A673 (cell line): ENCODE data around the gene C3orf20. TPM values are rescaled to one million over a fixed set of nuclear protein-coding genes. Genes with fewer than 3 reads are reported as not detected.

ENCODE experiments used
- BruUV-seq: library from RNA; stranded (reverse); fragments of 400-500 nt; replicated peaks from 2 replicates; lab custom pipeline; 2021; lab: Mats Ljungman, UMichigan
- CTCF ChIA-PET: fragments of 300-600 bp; sonication (Branson Sonifier 250); formaldehyde crosslinking; loops from one replicate; lab custom pipeline; 2022; ENCODE audit warnings: antibody characterized with exemption; lab: Charles Lee
- POLR2A ChIA-PET: fragments of 300-600 bp; sonication (Branson Sonifier 250); formaldehyde crosslinking; loops from one replicate; lab custom pipeline; 2022; ENCODE audit warnings: antibody characterized with exemption; ENCODE audit not compliant: low non-redundant PET; lab: Charles Lee
- DNase-seq: peaks from one replicate; pipeline ENCODE4 v3.0.0-alpha.2; 2015; ENCODE audit warnings: low spot score
- H3K27ac ChIP-seq: fragments of 200-600 bp; sonication (generic); 2 replicates; pipeline ENCODE4 v1.5.1; 2016; ENCODE audit warnings: mixed run types, low read depth, mild to moderate bottlenecking, mixed read lengths, antibody characterized with exemption, low read length; ENCODE audit not compliant: poor library complexity, severe bottlenecking
- H3K27me3 ChIP-seq: fragments of 200-600 bp; sonication (generic); replicated peaks from 2 replicates; pipeline ENCODE4 v1.6.1; 2017; ENCODE audit warnings: mixed run types, low read depth, mild to moderate bottlenecking, mixed read lengths, antibody characterized with exemption, low read length; ENCODE audit not compliant: insufficient read depth, poor library complexity
- H3K36me3 ChIP-seq: fragments of 200-600 bp; sonication (generic); 2 replicates; pipeline ENCODE4 v1.6.1; 2016; ENCODE audit warnings: mixed run types, mild to moderate bottlenecking, mixed read lengths, antibody characterized with exemption, low read length; ENCODE audit not compliant: insufficient read depth, poor library complexity, severe bottlenecking
- H3K4me1 ChIP-seq: fragments of 200-600 bp; sonication (generic); 2 replicates; pipeline ENCODE4 v1.6.1; 2017; ENCODE audit warnings: mixed run types, mild to moderate bottlenecking, mixed read lengths, antibody characterized with exemption, low read length; ENCODE audit not compliant: insufficient read depth, poor library complexity, severe bottlenecking
- H3K4me3 ChIP-seq: fragments of 200-600 bp; sonication (generic); 2 replicates; pipeline ENCODE4 v1.5.1; 2016; ENCODE audit warnings: low read depth, mixed run types, mild to moderate bottlenecking, mixed read lengths, low read length; ENCODE audit not compliant: poor library complexity, severe bottlenecking
- H3K9me3 ChIP-seq: fragments of 200-600 bp; sonication (generic); 2 replicates; pipeline ENCODE4 v1.6.1; 2016; ENCODE audit warnings: mixed run types, low read depth, mild to moderate bottlenecking, mixed read lengths, antibody characterized with exemption, low read length; ENCODE audit not compliant: poor library complexity, severe bottlenecking
- EZH2 ChIP-seq: fragments of 200-600 bp; sonication (generic); IDR thresholded peaks from 2 replicates; pipeline ENCODE4 v1.6.1; 2017; ENCODE audit warnings: borderline replicate concordance, low read depth, mild to moderate bottlenecking, mixed read lengths, antibody characterized with exemption, low read length; ENCODE audit not compliant: poor library complexity, severe bottlenecking
- intact Hi-C: fragments of 100-400 bp; cut with micrococcal nuclease; formaldehyde crosslinking; loops from one replicate; pipeline ENCODE4 v1.10.0; 2022; ENCODE audit not compliant: unreplicated experiment
- total RNA-seq: library from RNA; stranded (reverse); gene quantifications from 2 replicates; pipeline ENCODE4 v1.2.3, GENCODE V29; 2021
- TF ChIP-seq, protein P1 (sequence below): fragments of 300-800, 200-600 bp; sonication (generic); conservative IDR thresholded peaks from 2 replicates; pipeline ENCODE4 v1.5.1; 2017; ENCODE audit warnings: low read depth, mild to moderate bottlenecking, antibody characterized with exemption, low read length, moderate library complexity, mixed read lengths

C3orf20 gene
- total RNA-seq, 1 experiment from 2014 or later, result 0.17 TPM

- no peak for DNase-seq
- TF ChIP-seq, protein P1, sequence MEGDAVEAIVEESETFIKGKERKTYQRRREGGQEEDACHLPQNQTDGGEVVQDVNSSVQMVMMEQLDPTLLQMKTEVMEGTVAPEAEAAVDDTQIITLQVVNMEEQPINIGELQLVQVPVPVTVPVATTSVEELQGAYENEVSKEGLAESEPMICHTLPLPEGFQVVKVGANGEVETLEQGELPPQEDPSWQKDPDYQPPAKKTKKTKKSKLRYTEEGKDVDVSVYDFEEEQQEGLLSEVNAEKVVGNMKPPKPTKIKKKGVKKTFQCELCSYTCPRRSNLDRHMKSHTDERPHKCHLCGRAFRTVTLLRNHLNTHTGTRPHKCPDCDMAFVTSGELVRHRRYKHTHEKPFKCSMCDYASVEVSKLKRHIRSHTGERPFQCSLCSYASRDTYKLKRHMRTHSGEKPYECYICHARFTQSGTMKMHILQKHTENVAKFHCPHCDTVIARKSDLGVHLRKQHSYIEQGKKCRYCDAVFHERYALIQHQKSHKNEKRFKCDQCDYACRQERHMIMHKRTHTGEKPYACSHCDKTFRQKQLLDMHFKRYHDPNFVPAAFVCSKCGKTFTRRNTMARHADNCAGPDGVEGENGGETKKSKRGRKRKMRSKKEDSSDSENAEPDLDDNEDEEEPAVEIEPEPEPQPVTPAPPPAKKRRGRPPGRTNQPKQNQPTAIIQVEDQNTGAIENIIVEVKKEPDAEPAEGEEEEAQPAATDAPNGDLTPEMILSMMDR, result no peak
- TF ChIP-seq EZH2, result no peak
- Histone ChIP-seq H3K9me3 (no peaks in the 10 kb centered on the region), H3K27me3 (peaks cover 17% of the 10 kb centered on the region), H3K27ac (no peak overlapping the region), H3K4me3 (no peak overlapping the region), H3K36me3 (no peaks in the 10 kb centered on the region), H3K4me1 (no peaks in the 10 kb centered on the region)
- no TSS peak for BruUV-seq
- POLR2A ChIA-PET, result interaction anchor here (0.6 kb wide), 1 partner anchor 18 kb away, joined by 11 read pairs; no protein-coding TSS in a partner anchor
- intact Hi-C loops, result loop anchor here (2.0 to 5.0 kb wide), 2 partner anchors 150 to 289 kb away; no protein-coding TSS in a partner anchor
- CTCF ChIA-PET, result no interaction called here
Observed at GRCh38 chr3:14631687-14632441, 43.1 kb upstream of the C3orf20 start.

- CTCF ChIA-PET, result no interaction called here
- POLR2A ChIA-PET, result no interaction called here
- TF ChIP-seq, protein P1, result no peak
- TF ChIP-seq EZH2, result no peak
- H3K27ac ChIP-seq, result no peak overlapping the region
- H3K27me3 ChIP-seq, result peaks cover 23% of the 10 kb centered on the region
- H3K4me1 ChIP-seq, result no peaks in the 10 kb centered on the region
- no TSS peak for BruUV-seq
- no peak for DNase-seq
- no peak overlapping the region for H3K4me3 ChIP-seq
- no peaks in the 10 kb centered on the region for H3K36me3 ChIP-seq
- H3K9me3 ChIP-seq, result no peaks in the 10 kb centered on the region
- intact Hi-C loops, result loop anchor here (2.0 to 5.0 kb wide), 2 partner anchors 150 to 288 kb away; no protein-coding TSS in a partner anchor
Observed at GRCh38 chr3:14632442-14632930, 42.5 kb upstream of the C3orf20 start.

GRCh38 chr3:14633417-14633816 lies 41.5 kb upstream of the C3orf20 start:
- H3K4me3 ChIP-seq, result no peak overlapping the region
- no peak overlapping the region for H3K27ac ChIP-seq
- peaks cover 27% of the 10 kb centered on the region for H3K27me3 ChIP-seq
- ChIA-PET CTCF (no interaction called here), POLR2A (no interaction called here)
- no peak for DNase-seq
- intact Hi-C loops, result loop anchor here (2.0 to 5.0 kb wide), 2 partner anchors 149 to 287 kb away; no protein-coding TSS in a partner anchor
- no TSS peak for BruUV-seq
- H3K36me3 ChIP-seq, result no peaks in the 10 kb centered on the region
- H3K4me1 ChIP-seq, result no peaks in the 10 kb centered on the region
- no peak for TF ChIP-seq EZH2
- TF ChIP-seq, protein P1, result no peak
- H3K9me3 ChIP-seq, result no peaks in the 10 kb centered on the region
